Spleen (tissue), 11 donors: ENCODE measurements around the gene MYL5. TPM values are rescaled to one million over a fixed set of nuclear protein-coding genes. Genes with fewer than 3 reads are reported as not detected.

Source experiments
- DNase-seq: peaks from one replicate; pipeline ENCODE4 v3.0.0-alpha.2; 2020
- H3K27ac ChIP-seq, 8 donors: fragments of 200-600 bp; sonication (generic) in 7 of 8; 1 replicate in 4 of 8; 2 replicates in 4 of 8; pipeline versions ENCODE4 v1.5.0 to v1.8.0; 2016 to 2021; ENCODE audit warnings: inconsistent platforms in 4 of 8, mild to moderate bottlenecking in 4 of 8, moderate library complexity in 1 of 8
- H3K27me3 ChIP-seq, 7 donors: fragments of 200-600 bp; sonication (generic) in 6 of 7; replicated peaks in 1 of 7; 1 replicate in 4 of 7; 2 replicates in 3 of 7; pipeline versions ENCODE4 v1.5.0 to v1.8.0; 2016 to 2021; ENCODE audit warnings: inconsistent platforms in 3 of 7, mild to moderate bottlenecking in 1 of 7
- H3K36me3 ChIP-seq, 6 donors: fragments of 200-600 bp; sonication (generic) in 5 of 6; 1 replicate in 4 of 6; 2 replicates in 2 of 6; pipeline versions ENCODE4 v1.5.0 to v1.8.0; 2016 to 2021; ENCODE audit warnings: inconsistent platforms in 2 of 6
- H3K4me1 ChIP-seq, 6 donors: fragments of 200-600 bp; sonication (generic) in 5 of 6; 1 replicate in 3 of 6; 2 replicates in 3 of 6; pipeline versions ENCODE4 v1.5.0 to v1.8.0; 2016 to 2021; ENCODE audit warnings: inconsistent platforms in 3 of 6
- H3K4me3 ChIP-seq, 8 donors: fragments of 200-600 bp; sonication (generic) in 7 of 8; 1 replicate in 4 of 8; 2 replicates in 4 of 8; pipeline versions ENCODE4 v1.5.0 to v1.8.0; 2016 to 2021; ENCODE audit warnings: inconsistent platforms in 4 of 8, mild to moderate bottlenecking in 4 of 8, moderate library complexity in 2 of 8
- H3K9me3 ChIP-seq, 8 donors: fragments of 200-600 bp; sonication (generic) in 7 of 8; 1 replicate in 4 of 8; 2 replicates in 4 of 8; pipeline versions ENCODE4 v1.5.0 to v1.8.0; 2016 to 2021; ENCODE audit warnings: inconsistent platforms in 4 of 8
- CTCF ChIP-seq, 11 experiments: fragments of 200-600 bp in 7 of 11; fragments of 450-650 bp in 4 of 11; sonication (generic) in 4 of 11; IDR thresholded peaks in 8 of 11; conservative IDR thresholded peaks in 3 of 11; 1 replicate in 7 of 11; 2 replicates in 4 of 11; pipeline versions ENCODE4 v1.4.0 to v1.8.0; 2016 to 2021; ENCODE audit warnings: antibody characterized with exemption in 11 of 11, inconsistent platforms in 4 of 11, mild to moderate bottlenecking in 1 of 11
- POLR2A ChIP-seq, 3 donors: fragments of 450-650 bp; IDR thresholded peaks; one replicate each; pipeline ENCODE4 v1.5.1; 2017; ENCODE audit warnings: antibody characterized with exemption in 3 of 3, mild to moderate bottlenecking in 1 of 3
- POLR2AphosphoS5 ChIP-seq, 3 donors: sonication (generic); formaldehyde crosslinking; IDR thresholded peaks; one replicate each; pipeline ENCODE4 v1.5.1; 2017; ENCODE audit warnings: antibody characterized with exemption in 3 of 3
- WGBS, 5 donors: extraction: QIAGEN DNeasy Blood & Tissue Kit in 3 of 5; methylation state at CpG; one replicate each; pipeline versions ENCODE4 v1.1.5 to v1.1.7; 2013 to 2018; 5-methylcytosine and 5-hydroxymethylcytosine counted together
- intact Hi-C: fragments of 100-400 bp; cut with DNase I; formaldehyde crosslinking; loops from one replicate; pipeline ENCODE4 v1.15.0; 2023; ENCODE audit warnings: low total_unique reads
- polyA plus RNA-seq, 3 donors: library from polyadenylated mRNA; stranded (reverse); fragments of 200-250 nt; gene quantifications; one replicate each; pipeline ENCODE4 v1.2.1, GENCODE V29; 2013
- total RNA-seq, 7 donors: library from RNA; depleted of rRNA in 3 of 7; stranded (reverse); fragments of >200 nt in 3 of 7; fragmentation: NEBNext Ultra II Directional in 4 of 7; extraction: Animal tissue kit (Norgen Biotek cat#: 25700) in 4 of 7; gene quantifications; one replicate each; pipeline versions ENCODE4 v1.1.0 to v1.2.1, GENCODE V29; 2016 to 2021
- donor health status: healthy with polysubstance abuse.
- donor health status: DM: no; HTN: no; CAD: no; lungs with moderate emphysema.
- donor health status: DM: no; HTN: no; CAD: no.
- donor health status: Bipolar disorder and iron deficiency.
- donor health status: healthy.
- donor health status: DM: no; HTN: no; CAD: no.
- donor health status: DM: yes; HTN: yes; CAD: no.

The MYL5 gene
- total and polyA plus RNA-seq, 10 donors: 9.2 to 32.6 (median 19.2) TPM

- no peak overlapping the region for H3K27ac ChIP-seq
- H3K4me3 ChIP-seq: no peak overlapping the region
- peak; percentile 64 for DNase-seq
- TF ChIP-seq CTCF (IDR thresholded peaks at IDR 0.05 in 8 of 11, conservative IDR thresholded peaks at IDR 0.05 in 3 of 11) (no peak), POLR2A (IDR thresholded peaks at IDR 0.05) (no peak), POLR2AphosphoS5 (IDR thresholded peaks at IDR 0.05) (no peak)
- 74 to 88% (median 80%) methylated on average over 16 to 20 of the region's 20 CpGs for WGBS, 5 donors
- no peaks in the 10 kb centered on the region for H3K4me1 ChIP-seq
- H3K36me3 ChIP-seq: no peaks in the 10 kb centered on the region
- peaks cover 0 to 55% (median 0%) of the 10 kb centered on the region in 7 donors for H3K27me3 ChIP-seq
- intact Hi-C loops: no loop called here
- peaks cover 0 to 2% (median 0%) of the 10 kb centered on the region in 8 donors for H3K9me3 ChIP-seq
These were observed 47.9 kb upstream of the MYL5 start for GRCh38 chr4:626201-627091.

- H3K36me3 ChIP-seq: no peaks in the 10 kb centered on the region
- DNase-seq: peak; percentile 56
- TF ChIP-seq CTCF (IDR thresholded peaks at IDR 0.05 in 8 of 11, conservative IDR thresholded peaks at IDR 0.05 in 3 of 11) (no peak), POLR2A (IDR thresholded peaks at IDR 0.05) (no peak), POLR2AphosphoS5 (IDR thresholded peaks at IDR 0.05) (no peak)
- no peaks in the 10 kb centered on the region for H3K4me1 ChIP-seq
- H3K9me3 ChIP-seq: peaks cover 0 to 10% (median 0%) of the 10 kb centered on the region in 8 donors
- H3K27ac ChIP-seq: no peak overlapping the region
- H3K27me3 ChIP-seq: peaks cover 0 to 55% (median 0%) of the 10 kb centered on the region in 7 donors
- WGBS, 5 donors: 74 to 85% (median 79%) methylated on average over 12 to 14 of the region's 15 CpGs
- intact Hi-C loops: no loop called here
- no peak overlapping the region for H3K4me3 ChIP-seq
These were observed 46.8 kb upstream of the MYL5 start for GRCh38 chr4:627347-628125.

- intact Hi-C loops: no loop called here
These were observed 46.0 kb upstream of the MYL5 start for GRCh38 chr4:628311-628741.

More at GRCh38 chr4:628311-628741, 46.0 kb upstream of the MYL5 start:
- peak; percentile 71 for DNase-seq
- H3K27me3 ChIP-seq: peaks cover 0 to 55% (median 0%) of the 10 kb centered on the region in 7 donors
- TF ChIP-seq POLR2AphosphoS5 (IDR thresholded peaks at IDR 0.05) (no peak), CTCF (IDR thresholded peaks at IDR 0.05 in 8 of 11, conservative IDR thresholded peaks at IDR 0.05 in 3 of 11) (no peak)
- 88 to 94% (median 92%) methylated on average over 4 to 17 of the region's 17 CpGs for WGBS, 5 donors
- H3K4me3 ChIP-seq: no peak overlapping the region
- H3K36me3 ChIP-seq: no peaks in the 10 kb centered on the region
- H3K4me1 ChIP-seq: no peaks in the 10 kb centered on the region
- H3K27ac ChIP-seq: no peak overlapping the region
- H3K9me3 ChIP-seq: peaks cover 0 to 14% (median 0%) of the 10 kb centered on the region in 8 donors
